Endothelial cell of umbilical vein (primary cell): ENCODE measurements around the gene GRM2.

ENCODE experiments used
- CTCF ChIP-seq, 2 donors: IDR thresholded peaks; 1 replicate in 1 of 2; 2 replicates in 1 of 2; pipeline ENCODE4 v1.5.1; 2011; ENCODE audit warnings: low read length in 2 of 2, mild to moderate bottlenecking in 2 of 2, moderate library complexity in 2 of 2, control low read depth in 1 of 2, inconsistent platforms in 1 of 2, low read depth in 1 of 2; ENCODE audit not compliant: insufficient read depth in 1 of 2; ENCODE audit errors: extremely low read depth in 1 of 2
- JUN ChIP-seq: IDR thresholded peaks from 2 replicates; pipeline ENCODE4 v1.6.1; 2011; ENCODE audit warnings: borderline replicate concordance, low read depth; ENCODE audit not compliant: insufficient read length, insufficient read depth
- MAX ChIP-seq: IDR thresholded peaks from 2 replicates; pipeline ENCODE4 v1.6.1; 2011; ENCODE audit not compliant: insufficient read depth, insufficient read length
- POLR2AphosphoS5 ChIP-seq: IDR thresholded peaks from 2 replicates; pipeline ENCODE4 v1.6.1; 2012; ENCODE audit warnings: low read depth, mild to moderate bottlenecking, control low read depth, low read length, moderate library complexity; ENCODE audit not compliant: insufficient read depth

- no peak for TF ChIP-seq CTCF (IDR thresholded peaks at IDR 0.05; ENCODE audit: extremely low read depth in 1 of 2, insufficient read depth in 1 of 2, low read depth in 1 of 2, low read length in 2 of 2)
- no peak for TF ChIP-seq MAX
- no peak for TF ChIP-seq JUN
- no peak for TF ChIP-seq POLR2AphosphoS5
Measured at GRCh38 chr3:51680663-51681230, 26.1 kb upstream of the GRM2 start.
